Chondrocyte (in vitro differentiated cells): Measurements from ENCODE around the gene C1orf50. TPM values are rescaled to one million over a fixed set of nuclear protein-coding genes. Genes with fewer than 3 reads are reported as not detected.
A peak's percentile ranks its signal among the peaks of the same experiment; 100 is the strongest.

Experiments
- DNase-seq: peaks from one replicate; pipeline ENCODE4 v3.0.0; 2021; ENCODE audit warnings: mixed read lengths, low spot score
- H3K27ac Mint-ChIP-seq: one replicate; pipeline ENCODE4 v1.8.0; 2021; ENCODE audit warnings: mild to moderate bottlenecking, moderate library complexity, mixed read lengths; ENCODE audit not compliant: unreplicated experiment
- H3K27me3 Mint-ChIP-seq: 2 replicates; pipeline ENCODE4 v1.8.0; 2021; ENCODE audit warnings: low read depth, mixed read lengths
- H3K36me3 Mint-ChIP-seq: 2 replicates; pipeline ENCODE4 v1.8.0; 2021; ENCODE audit warnings: low read depth, mixed read lengths
- H3K4me1 Mint-ChIP-seq: 2 replicates; pipeline ENCODE4 v1.8.0; 2021; ENCODE audit warnings: low read depth, mild to moderate bottlenecking, mixed read lengths
- H3K4me3 Mint-ChIP-seq: one replicate; pipeline ENCODE4 v1.8.0; 2021; ENCODE audit warnings: mild to moderate bottlenecking, moderate library complexity, mixed read lengths; ENCODE audit not compliant: unreplicated experiment
- H3K9me3 Mint-ChIP-seq: 2 replicates; pipeline ENCODE4 v1.8.0; 2021; ENCODE audit warnings: low read depth, mixed read lengths
- total RNA-seq: library from RNA; stranded (reverse); gene quantifications from 3 replicates; pipeline ENCODE4 v1.2.1, GENCODE V29; 2021
- TF ChIP-seq, protein P1 (sequence below): fragments of 200-600 bp; sonication (generic); IDR thresholded peaks from 2 replicates; pipeline ENCODE4 v1.5.0; 2021; ENCODE audit warnings: antibody characterized with exemption, mild to moderate bottlenecking, moderate library complexity

The C1orf50 gene
- total RNA-seq, 1 donor from 2014 or later, result 6.7 TPM

DNA sequence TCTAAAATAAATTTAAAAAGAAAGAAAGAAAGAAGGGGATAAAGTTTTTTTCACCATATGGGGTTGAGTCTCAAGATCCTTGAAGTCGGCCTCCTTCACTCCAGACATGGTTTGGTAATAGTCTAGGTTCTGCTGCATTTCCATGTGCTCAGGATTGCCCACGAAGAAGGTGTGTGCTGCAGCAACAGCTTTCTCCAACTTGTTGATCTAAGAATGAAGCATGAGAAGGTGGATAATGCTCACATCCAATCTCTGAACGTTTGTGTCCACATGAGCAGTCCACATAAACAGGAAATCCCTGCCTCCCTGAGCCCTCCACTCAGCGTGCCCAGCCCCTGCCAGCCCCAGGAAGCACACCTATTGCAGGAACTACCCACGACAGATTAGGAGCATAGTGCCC lies 4.8 kb upstream of the C1orf50 start:
- peaks cover 7% of the 10 kb centered on the region for H3K4me1 Mint-ChIP-seq
- no peaks in the 10 kb centered on the region for H3K9me3 Mint-ChIP-seq
- no peak overlapping the region for H3K4me3 Mint-ChIP-seq
- DNase-seq, result no peak
- H3K27me3 Mint-ChIP-seq, result no peaks in the 10 kb centered on the region
- TF ChIP-seq, protein P1, sequence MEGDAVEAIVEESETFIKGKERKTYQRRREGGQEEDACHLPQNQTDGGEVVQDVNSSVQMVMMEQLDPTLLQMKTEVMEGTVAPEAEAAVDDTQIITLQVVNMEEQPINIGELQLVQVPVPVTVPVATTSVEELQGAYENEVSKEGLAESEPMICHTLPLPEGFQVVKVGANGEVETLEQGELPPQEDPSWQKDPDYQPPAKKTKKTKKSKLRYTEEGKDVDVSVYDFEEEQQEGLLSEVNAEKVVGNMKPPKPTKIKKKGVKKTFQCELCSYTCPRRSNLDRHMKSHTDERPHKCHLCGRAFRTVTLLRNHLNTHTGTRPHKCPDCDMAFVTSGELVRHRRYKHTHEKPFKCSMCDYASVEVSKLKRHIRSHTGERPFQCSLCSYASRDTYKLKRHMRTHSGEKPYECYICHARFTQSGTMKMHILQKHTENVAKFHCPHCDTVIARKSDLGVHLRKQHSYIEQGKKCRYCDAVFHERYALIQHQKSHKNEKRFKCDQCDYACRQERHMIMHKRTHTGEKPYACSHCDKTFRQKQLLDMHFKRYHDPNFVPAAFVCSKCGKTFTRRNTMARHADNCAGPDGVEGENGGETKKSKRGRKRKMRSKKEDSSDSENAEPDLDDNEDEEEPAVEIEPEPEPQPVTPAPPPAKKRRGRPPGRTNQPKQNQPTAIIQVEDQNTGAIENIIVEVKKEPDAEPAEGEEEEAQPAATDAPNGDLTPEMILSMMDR, result no peak
- peaks cover 8% of the 10 kb centered on the region for H3K36me3 Mint-ChIP-seq
- H3K27ac Mint-ChIP-seq, result no peak overlapping the region

DNA sequence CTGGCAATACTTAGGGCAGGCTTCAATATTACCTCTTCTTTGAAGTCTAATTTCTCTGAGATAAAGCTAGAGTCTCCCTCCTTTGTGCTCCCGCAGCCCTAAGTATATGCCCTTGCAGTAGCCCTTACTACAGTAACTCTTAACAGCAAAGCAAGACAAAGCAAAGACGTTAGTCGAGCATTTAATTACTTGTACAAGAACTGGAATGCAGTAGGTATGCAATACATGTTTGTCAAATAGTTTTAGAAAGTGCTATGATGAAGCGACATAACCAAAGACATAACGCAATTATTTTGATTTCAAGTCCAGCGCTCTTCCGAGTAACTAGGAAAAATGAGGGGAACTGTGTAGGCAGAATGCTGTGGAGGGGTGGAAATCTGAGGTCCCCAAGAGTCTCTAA lies 1.8 kb upstream of the C1orf50 start:
- TF ChIP-seq, protein P1, result no peak
- Mint-ChIP-seq H3K9me3 (no peaks in the 10 kb centered on the region), H3K4me3 (no peak overlapping the region), H3K27ac (no peak overlapping the region), H3K4me1 (peaks cover 28% of the 10 kb centered on the region), H3K36me3 (peaks cover 3% of the 10 kb centered on the region), H3K27me3 (no peaks in the 10 kb centered on the region)
- DNase-seq, result no peak

DNA sequence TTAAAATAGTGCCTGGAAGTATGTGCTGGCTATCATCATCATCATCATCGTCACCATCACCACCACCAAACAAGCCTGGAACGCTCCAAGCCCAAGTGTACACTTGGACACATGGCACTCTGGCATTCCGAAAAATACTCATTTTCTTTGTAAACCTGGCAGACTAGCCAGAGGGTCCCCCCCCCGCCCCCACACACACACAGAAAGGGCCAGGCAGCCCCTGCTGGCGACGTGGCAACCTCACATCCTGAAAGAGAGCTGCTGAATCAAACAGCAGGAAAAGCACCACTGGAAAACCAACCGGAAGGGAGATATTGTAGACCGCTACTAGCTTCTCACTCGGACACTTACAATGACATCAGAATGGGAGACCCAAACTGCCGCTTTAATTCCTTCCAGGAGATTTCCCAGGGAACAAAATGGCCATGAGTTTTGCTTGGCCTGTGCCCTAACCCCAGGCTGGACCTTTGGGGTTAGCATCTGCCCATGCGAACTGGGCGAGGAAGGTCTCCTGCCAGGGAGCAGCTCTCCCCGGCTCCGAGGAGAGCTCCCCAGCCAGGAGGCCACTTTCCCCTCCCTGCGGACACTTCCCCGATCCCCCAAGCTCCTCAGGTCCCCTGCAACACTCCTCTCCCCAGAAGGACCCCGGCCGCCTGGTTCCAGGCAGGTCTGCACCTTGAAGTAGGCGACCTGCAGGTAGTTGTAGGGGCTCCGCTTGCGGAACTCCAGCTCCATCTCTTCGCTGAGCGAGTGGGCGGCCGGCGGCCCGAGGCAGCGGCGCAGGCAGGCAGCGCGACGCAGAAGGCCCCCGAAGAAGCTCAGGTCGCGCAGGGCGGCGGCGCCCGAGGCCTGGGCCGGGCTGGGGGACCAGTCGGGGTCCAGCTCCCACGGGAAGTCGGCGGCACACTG lies 963 bp upstream of the C1orf50 start:
- Mint-ChIP-seq H3K9me3 (no peaks in the 10 kb centered on the region), H3K4me1 (peaks cover 33% of the 10 kb centered on the region), H3K4me3 (no peak overlapping the region), H3K27me3 (no peaks in the 10 kb centered on the region), H3K36me3 (peaks cover 4% of the 10 kb centered on the region), H3K27ac (no peak overlapping the region)
- no peak for DNase-seq
- TF ChIP-seq, protein P1, result peak; percentile 78

DNA sequence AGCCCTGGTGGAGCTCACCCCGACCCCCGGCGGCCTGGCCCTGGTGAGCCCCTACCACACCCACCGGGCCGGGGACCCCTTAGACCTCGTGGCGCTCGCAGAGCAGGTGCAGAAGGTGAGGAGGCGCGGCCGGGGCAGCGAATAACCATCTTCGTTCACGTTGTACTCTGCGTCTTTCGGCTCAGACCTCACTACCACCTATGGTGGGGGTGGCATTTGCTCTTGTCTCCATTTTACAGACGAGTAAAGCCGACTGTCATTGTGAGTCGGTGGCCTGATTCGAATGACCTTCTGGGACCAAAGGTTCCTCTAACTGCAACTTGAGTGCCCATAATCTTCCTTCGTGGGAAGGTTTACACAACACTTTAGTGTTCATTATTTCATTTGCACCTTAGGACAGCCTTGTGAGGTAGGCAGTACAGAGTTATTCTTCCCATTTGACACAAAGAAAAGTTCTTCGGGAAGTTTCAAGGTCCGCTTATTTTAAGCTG lies 506 bp downstream of the C1orf50 start:
- Mint-ChIP-seq H3K27ac (peak overlapping the region; percentile 8), H3K9me3 (no peaks in the 10 kb centered on the region), H3K4me1 (peaks cover 29% of the 10 kb centered on the region), H3K4me3 (no peak overlapping the region), H3K27me3 (no peaks in the 10 kb centered on the region), H3K36me3 (peaks cover 3% of the 10 kb centered on the region)
- TF ChIP-seq, protein P1, result no peak
- DNase-seq, result no peak

DNA sequence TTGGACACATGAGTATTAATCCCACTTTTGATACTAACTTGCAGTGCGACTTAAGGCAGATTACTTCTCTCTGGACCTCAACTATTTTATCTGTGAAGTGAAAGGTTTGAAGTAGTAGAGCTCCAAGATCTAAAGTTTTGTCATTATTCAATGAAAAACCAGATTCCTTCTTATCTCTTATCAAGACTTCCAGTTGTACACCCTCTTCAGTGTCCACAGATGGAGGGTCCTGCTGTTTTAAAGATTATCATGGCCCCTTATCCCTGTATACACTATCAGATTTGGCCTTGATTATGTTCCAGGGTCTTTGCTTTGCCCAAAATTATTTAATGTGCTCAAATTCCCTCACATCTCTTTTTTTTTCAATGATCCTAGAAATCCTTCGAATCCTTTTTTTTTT lies 1.1 kb downstream of the C1orf50 start:
- no peaks in the 10 kb centered on the region for H3K9me3 Mint-ChIP-seq
- H3K4me1 Mint-ChIP-seq, result peaks cover 30% of the 10 kb centered on the region
- TF ChIP-seq, protein P1, result no peak
- H3K27me3 Mint-ChIP-seq, result no peaks in the 10 kb centered on the region
- peak overlapping the region; percentile 2 for H3K27ac Mint-ChIP-seq
- DNase-seq, result no peak
- H3K36me3 Mint-ChIP-seq, result peaks cover 4% of the 10 kb centered on the region
- H3K4me3 Mint-ChIP-seq, result no peak overlapping the region
